ENCODE data around the gene ZP1.

ZP1 gene

DNA sequence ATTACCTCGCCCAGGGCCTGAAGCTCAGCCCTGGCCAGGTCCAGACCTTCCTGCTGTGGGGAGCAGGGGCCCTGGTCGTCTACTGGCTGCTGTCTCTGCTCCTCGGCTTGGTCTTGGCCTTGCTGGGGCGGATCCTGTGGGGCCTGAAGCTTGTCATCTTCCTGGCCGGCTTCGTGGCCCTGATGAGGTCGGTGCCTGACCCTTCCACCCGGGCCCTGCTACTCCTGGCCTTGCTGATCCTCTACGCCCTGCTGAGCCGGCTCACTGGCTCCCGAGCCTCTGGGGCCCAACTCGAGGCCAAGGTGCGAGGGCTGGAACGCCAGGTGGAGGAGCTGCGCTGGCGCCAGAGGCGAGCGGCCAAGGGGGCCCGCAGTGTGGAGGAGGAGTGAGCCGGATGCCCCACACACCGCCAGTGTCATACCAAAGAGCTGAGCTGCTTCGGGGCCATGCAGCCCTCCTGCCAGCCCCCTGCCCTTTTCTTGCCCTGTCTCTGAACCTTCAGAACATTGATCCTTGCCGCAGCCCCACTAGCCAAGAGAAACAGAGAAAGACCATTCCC, 54.5 kb downstream of the ZP1 start:
- no peak for DNase-seq (ENCODE audit: low read depth in 2 of 2, low spot score in 1 of 2)

DNA sequence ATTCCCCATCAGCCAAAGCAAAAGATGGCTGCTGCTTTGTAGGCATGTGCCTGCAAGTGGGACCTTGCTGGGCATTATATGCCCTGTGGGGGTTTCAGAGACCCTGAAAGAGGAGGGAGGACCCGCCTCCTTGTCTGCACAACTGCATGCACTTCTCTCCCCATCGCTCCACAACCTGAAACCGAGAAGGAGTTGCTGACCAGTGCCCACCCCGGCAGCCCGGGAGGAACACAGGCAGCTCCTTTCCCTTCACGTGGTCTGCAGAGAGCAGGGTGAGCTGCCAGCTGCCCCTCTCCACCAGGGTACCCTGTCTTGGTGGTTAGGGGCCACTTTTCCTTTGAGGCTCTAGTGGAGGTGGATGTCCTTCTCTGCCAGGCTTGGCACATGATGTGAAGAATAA, 55.6 kb downstream of the ZP1 start:
- DNase-seq (ENCODE audit: low read depth in 2 of 2, low spot score in 1 of 2) = no peak

DNA sequence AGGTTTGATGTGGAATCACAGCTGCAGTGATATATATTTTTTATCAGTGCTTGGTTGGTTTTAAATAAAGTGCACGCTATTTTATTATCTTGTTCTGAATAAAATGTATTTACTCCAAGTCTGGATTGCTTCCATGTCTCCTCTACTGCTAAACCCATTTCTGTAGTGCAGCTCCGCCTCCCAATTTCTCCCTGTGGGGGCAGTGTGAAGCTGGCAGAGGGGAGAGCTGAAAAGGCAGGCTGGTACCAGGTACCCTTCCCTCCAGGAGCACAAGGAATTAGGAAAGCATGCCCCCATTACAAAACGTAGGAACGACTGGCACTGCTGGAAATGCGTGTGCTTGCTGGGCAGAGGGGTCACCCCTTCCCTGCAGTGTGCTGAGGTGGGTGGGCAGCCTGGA, 56.0 kb downstream of the ZP1 start:
- no peak for DNase-seq (ENCODE audit: low read depth in 2 of 2, low spot score in 1 of 2)

DNA sequence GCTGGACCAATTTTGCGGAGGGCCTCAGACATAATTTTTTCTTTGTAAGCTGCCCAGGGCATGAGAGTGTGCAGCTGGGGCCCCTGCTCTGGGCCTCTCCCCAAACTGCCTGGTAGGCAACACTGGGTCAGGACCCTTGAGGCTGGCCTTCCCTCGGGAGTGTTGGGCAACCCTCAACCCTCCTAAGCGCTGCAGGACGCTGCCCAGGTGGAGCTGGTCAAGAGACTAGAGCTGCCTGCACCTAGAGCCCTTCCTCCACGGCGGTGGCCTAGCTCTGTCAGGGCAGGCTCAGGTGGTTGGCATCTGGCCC, 56.4 kb downstream of the ZP1 start:
- no peak for DNase-seq (ENCODE audit: low read depth in 2 of 2, low spot score in 1 of 2)

DNA sequence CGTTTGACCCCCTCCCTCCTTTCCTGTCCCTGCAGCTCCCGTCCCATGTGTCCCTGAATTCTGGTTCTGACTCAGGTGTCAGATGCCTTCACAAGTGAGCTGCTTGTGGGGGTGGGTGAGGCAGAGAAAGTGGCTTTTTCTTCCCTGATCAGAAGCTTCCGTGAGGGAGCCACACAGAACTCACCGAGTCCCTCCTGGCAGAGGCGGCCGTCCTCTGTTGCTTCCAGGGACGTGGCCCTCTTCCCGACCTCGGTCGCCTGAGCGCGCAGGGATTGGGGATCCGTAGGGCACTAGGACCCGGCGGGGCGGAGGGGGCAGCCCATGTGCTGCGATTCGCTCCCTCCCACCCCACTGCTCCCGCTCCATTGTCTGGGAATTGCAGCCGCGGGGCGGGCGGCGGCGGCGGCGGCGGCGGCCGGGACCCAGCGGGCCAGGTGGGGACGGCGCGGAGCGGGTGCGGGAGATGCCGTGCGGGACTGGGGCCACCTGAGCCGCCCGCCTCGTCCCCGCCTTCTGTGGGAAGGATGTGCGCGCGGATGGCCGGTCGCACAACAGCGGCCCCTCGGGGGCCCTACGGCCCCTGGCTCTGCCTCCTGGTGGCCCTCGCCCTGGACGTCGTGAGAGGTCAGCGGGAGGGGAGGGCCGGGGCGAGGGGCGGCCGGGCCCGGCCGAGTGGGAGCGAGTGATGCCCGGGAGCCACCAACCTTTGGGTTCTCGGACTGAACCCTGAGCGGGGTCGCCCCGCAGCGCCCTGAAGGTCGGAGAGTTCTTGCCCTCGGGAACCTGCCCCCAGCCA, 57.0 kb downstream of the ZP1 start, which contains the start of gene TMEM132A:
Gene TMEM132A (plus strand): TSS at position 351 of the 796 bp plus-strand sequence. CDS start 174 bp downstream, at position 525.
- no peak for DNase-seq (ENCODE audit: low read depth in 2 of 2, low spot score in 1 of 2)
